Measurements from ENCODE around the gene SEMA3F. TPM values are rescaled to one million over a fixed set of nuclear protein-coding genes. Genes with fewer than 3 reads are reported as not detected.

The SEMA3F gene
- total RNA-seq, 1 donor from 2014 or later: 10.2 TPM

- TF ChIP-seq CTCF (IDR thresholded peaks at IDR 0.05; ENCODE audit: borderline replicate concordance): no peak
- Histone ChIP-seq H3K27me3 (ENCODE audit: low read depth) (no peaks in the 10 kb centered on the region), H3K9me3 (replicated peaks) (no peaks in the 10 kb centered on the region), H3K27ac (replicated peaks) (no peak overlapping the region), H3K36me3 (no peaks in the 10 kb centered on the region), H3K4me3 (no peak overlapping the region), H3K4me1 (peaks cover 9% of the 10 kb centered on the region)
- intact Hi-C loops (cut with micrococcal nuclease): no loop called here
- DNase-seq: no peak
Observed at GRCh38 chr3:50217681-50218080, 62.6 kb downstream of the SEMA3F start.

DNA sequence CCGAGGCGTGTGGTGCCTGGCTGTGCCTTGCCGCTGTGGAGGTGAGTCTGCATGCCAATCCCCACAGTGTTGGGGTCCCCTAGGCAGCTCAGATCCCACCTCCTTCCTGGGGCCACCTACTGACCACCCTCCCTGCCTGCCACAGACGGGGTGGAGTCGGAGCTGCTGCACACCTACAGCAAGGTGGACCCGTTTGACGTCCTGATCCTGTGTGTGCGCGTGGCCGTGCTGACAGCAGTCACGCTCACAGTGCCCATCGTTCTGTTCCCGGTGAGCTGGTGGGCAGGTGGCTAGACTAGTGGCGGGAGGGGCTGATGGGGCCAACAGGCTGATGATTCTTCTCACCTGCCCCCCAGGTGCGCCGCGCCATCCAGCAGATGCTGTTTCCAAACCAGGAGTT is 63.3 kb downstream of the SEMA3F start:
- intact Hi-C loops (cut with micrococcal nuclease): no loop called here
- no peak overlapping the region for H3K4me3 ChIP-seq
- DNase-seq: no peak
- peaks cover 9% of the 10 kb centered on the region for H3K4me1 ChIP-seq
- H3K36me3 ChIP-seq: no peaks in the 10 kb centered on the region
- TF ChIP-seq CTCF (IDR thresholded peaks at IDR 0.05; ENCODE audit: borderline replicate concordance): no peak
- H3K27me3 ChIP-seq (ENCODE audit: low read depth): no peaks in the 10 kb centered on the region
- no peak overlapping the region for H3K27ac ChIP-seq (replicated peaks)
- H3K9me3 ChIP-seq (replicated peaks): no peaks in the 10 kb centered on the region

GRCh38 chr3:50219285-50219684 is 64.2 kb downstream of the SEMA3F start:
- intact Hi-C loops (cut with micrococcal nuclease): no loop called here
- DNase-seq: no peak
- Histone ChIP-seq H3K36me3 (no peaks in the 10 kb centered on the region), H3K27ac (replicated peaks) (no peak overlapping the region), H3K27me3 (ENCODE audit: low read depth) (peaks cover 3% of the 10 kb centered on the region), H3K4me1 (peaks cover 9% of the 10 kb centered on the region), H3K9me3 (replicated peaks) (no peaks in the 10 kb centered on the region), H3K4me3 (no peak overlapping the region)
- no peak for TF ChIP-seq CTCF (IDR thresholded peaks at IDR 0.05; ENCODE audit: borderline replicate concordance)

- intact Hi-C loops (cut with micrococcal nuclease): no loop called here
- Histone ChIP-seq H3K27ac (replicated peaks) (no peak overlapping the region), H3K4me3 (no peak overlapping the region), H3K9me3 (replicated peaks) (no peaks in the 10 kb centered on the region), H3K4me1 (peaks cover 9% of the 10 kb centered on the region), H3K36me3 (no peaks in the 10 kb centered on the region), H3K27me3 (ENCODE audit: low read depth) (peaks cover 10% of the 10 kb centered on the region)
- no peak for DNase-seq
- no peak for TF ChIP-seq CTCF (IDR thresholded peaks at IDR 0.05; ENCODE audit: borderline replicate concordance)
Observed at GRCh38 chr3:50220109-50220508, 65.0 kb downstream of the SEMA3F start.

GRCh38 chr3:50221051-50221410 is 65.9 kb downstream of the SEMA3F start:
- Histone ChIP-seq H3K4me1 (peaks cover 13% of the 10 kb centered on the region), H3K27ac (replicated peaks) (no peak overlapping the region), H3K36me3 (no peaks in the 10 kb centered on the region), H3K9me3 (replicated peaks) (no peaks in the 10 kb centered on the region), H3K4me3 (no peak overlapping the region), H3K27me3 (ENCODE audit: low read depth) (peaks cover 10% of the 10 kb centered on the region)
- intact Hi-C loops (cut with micrococcal nuclease): no loop called here
- no peak for DNase-seq
- TF ChIP-seq CTCF (IDR thresholded peaks at IDR 0.05; ENCODE audit: borderline replicate concordance): no peak

Measured in left ventricle myocardium inferior (tissue), 1 donor.